HCT116 (cell line): ENCODE data around the gene LRRN2.

Experiments
- EZH2 ChIP-seq: fragments of 200-600 bp; sonication (generic); IDR thresholded peaks from 2 replicates; pipeline ENCODE4 v1.6.1; 2017; ENCODE audit warnings: antibody characterized with exemption, mixed run types
- MAX ChIP-seq: IDR thresholded peaks from 2 replicates; pipeline ENCODE4 v1.6.1; 2012
- POLR2A ChIP-seq: IDR thresholded peaks from 2 replicates; pipeline ENCODE4 v1.7.0; 2011; ENCODE audit warnings: borderline replicate concordance; ENCODE audit not compliant: insufficient read depth, insufficient read length; ENCODE audit errors: extremely low read depth
- RAD21 ChIP-seq: IDR thresholded peaks from 2 replicates; pipeline ENCODE4 v1.6.1; 2012; ENCODE audit warnings: low read depth, mild to moderate bottlenecking
- REST ChIP-seq: IDR thresholded peaks from 2 replicates; pipeline ENCODE4 v1.6.1; 2012; ENCODE audit warnings: low read depth
- SP1 ChIP-seq: IDR thresholded peaks from 2 replicates; pipeline ENCODE4 v1.6.1; 2012; ENCODE audit warnings: low read depth
- SRF ChIP-seq: IDR thresholded peaks from 2 replicates; pipeline ENCODE4 v1.6.1; 2012; ENCODE audit warnings: low read depth
- TCF7L2 ChIP-seq: IDR thresholded peaks from 2 replicates; pipeline ENCODE4 v1.7.0; 2011; ENCODE audit warnings: borderline replicate concordance, inconsistent platforms; ENCODE audit not compliant: insufficient read depth, insufficient read length; ENCODE audit errors: extremely low read depth
- TF ChIP-seq, protein P1 (sequence below), 3 experiments: fragments of 200-600 bp in 1 of 3; sonication (generic) in 1 of 3; IDR thresholded peaks in 2 of 3; conservative IDR thresholded peaks in 1 of 3; 2 replicates each; pipeline ENCODE4 v1.5.1; 2012 to 2017; ENCODE audit warnings: low read depth in 2 of 3, low read length in 2 of 3, antibody characterized with exemption in 1 of 3, borderline replicate concordance in 1 of 3, control low read depth in 1 of 3, mild to moderate bottlenecking in 1 of 3, mixed read lengths in 1 of 3, mixed run types in 1 of 3, moderate library complexity in 1 of 3; ENCODE audit not compliant: insufficient read depth in 1 of 3

DNA sequence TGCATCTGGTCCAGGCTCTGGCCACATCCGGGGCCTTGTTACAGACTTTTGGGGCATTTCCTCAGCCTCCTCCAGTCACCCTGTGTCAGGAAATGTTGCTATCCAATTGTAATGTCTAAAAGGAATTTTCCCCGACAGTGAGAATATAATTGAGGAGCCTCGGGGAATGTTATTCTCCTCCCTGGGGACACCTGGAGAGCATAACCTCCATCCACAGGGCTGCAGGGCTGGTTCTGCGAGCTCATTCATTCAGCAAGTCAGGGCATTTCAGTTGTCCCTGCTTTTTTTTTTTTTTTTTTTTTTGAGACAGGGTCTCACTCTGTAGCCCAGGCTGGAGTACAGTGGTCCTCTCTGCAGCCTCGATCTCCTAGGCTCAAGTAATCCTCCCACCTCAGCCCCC lies 96.7 kb downstream of the LRRN2 start:
- TF ChIP-seq, protein P1, sequence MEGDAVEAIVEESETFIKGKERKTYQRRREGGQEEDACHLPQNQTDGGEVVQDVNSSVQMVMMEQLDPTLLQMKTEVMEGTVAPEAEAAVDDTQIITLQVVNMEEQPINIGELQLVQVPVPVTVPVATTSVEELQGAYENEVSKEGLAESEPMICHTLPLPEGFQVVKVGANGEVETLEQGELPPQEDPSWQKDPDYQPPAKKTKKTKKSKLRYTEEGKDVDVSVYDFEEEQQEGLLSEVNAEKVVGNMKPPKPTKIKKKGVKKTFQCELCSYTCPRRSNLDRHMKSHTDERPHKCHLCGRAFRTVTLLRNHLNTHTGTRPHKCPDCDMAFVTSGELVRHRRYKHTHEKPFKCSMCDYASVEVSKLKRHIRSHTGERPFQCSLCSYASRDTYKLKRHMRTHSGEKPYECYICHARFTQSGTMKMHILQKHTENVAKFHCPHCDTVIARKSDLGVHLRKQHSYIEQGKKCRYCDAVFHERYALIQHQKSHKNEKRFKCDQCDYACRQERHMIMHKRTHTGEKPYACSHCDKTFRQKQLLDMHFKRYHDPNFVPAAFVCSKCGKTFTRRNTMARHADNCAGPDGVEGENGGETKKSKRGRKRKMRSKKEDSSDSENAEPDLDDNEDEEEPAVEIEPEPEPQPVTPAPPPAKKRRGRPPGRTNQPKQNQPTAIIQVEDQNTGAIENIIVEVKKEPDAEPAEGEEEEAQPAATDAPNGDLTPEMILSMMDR (IDR thresholded peaks at IDR 0.05 in 2 of 3, conservative IDR thresholded peaks at IDR 0.05 in 1 of 3; ENCODE audit: borderline replicate concordance in 1 of 3, insufficient read depth in 1 of 3, low read depth in 2 of 3, low read length in 2 of 3) = no peak
- no peak for TF ChIP-seq SP1
- no peak for TF ChIP-seq POLR2A
- TF ChIP-seq SRF = no peak
- no peak for TF ChIP-seq EZH2
- TF ChIP-seq RAD21 = no peak
- no peak for TF ChIP-seq TCF7L2
- no peak for TF ChIP-seq REST
- TF ChIP-seq MAX = no peak
